Muscle of back (tissue), 11 donors: ENCODE measurements around the gene SLIT2. TPM values are rescaled to one million over a fixed set of nuclear protein-coding genes. Genes with fewer than 3 reads are reported as not detected.
A peak's percentile ranks its signal among the peaks of the same experiment; 100 is the strongest.

Experiments used
- DNase-seq, 3 donors: peaks; one replicate each; pipeline versions ENCODE4 v3.0.0 to v3.0.0-alpha.2; 2013
- polyA plus RNA-seq, 10 donors: library from polyadenylated mRNA; unstranded; fragments of 120-200 nt; gene quantifications; one replicate each; pipeline ENCODE4 v1.2.1, GENCODE V29; 2013; ENCODE audit not compliant: insufficient read length in 10 of 10

Gene SLIT2
- polyA plus RNA-seq, 10 donors = 10.7 to 42.0 (median 18.1) TPM

GRCh38 chr4:20260821-20261220, 9.1 kb downstream of the SLIT2 start:
- no peak for DNase-seq

DNA sequence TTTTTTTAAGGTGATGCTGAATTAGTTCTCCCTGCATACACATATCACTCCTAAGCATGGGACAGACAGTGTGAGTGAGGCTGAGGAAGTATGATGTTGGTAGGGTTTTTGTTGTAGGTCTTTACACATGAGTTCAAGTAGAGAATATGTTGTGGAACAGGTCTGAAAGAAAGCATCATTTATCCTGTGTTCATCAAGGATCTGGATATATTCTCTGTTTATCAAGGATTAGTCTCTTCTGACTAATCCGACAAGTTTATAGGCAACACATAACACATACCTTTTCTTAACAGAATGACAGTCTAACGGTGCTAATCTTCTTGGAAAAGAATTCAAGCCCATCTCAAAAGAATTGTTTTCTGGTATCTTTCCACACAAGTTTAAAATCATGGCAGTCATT, 10.5 kb downstream of the SLIT2 start:
- DNase-seq = no peak

DNA sequence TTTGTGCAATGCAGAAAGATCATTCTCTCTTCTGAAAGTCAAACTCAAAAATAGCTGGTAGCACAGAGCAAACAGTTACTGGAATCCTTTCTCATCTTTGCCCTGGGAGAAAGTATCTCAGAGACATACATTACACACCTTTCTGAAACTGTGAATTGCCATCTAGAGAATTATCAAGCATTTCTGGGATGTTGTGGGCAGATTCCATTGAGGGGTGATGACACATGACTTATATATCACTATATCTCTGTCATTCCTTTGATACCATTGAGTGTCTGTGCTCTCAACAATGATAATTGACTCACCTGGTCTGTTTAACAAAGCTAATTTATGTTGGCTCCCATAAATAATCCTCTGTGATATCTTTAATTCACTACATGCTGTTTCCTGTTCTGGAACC, 13.0 kb downstream of the SLIT2 start:
- DNase-seq = no peak

DNA sequence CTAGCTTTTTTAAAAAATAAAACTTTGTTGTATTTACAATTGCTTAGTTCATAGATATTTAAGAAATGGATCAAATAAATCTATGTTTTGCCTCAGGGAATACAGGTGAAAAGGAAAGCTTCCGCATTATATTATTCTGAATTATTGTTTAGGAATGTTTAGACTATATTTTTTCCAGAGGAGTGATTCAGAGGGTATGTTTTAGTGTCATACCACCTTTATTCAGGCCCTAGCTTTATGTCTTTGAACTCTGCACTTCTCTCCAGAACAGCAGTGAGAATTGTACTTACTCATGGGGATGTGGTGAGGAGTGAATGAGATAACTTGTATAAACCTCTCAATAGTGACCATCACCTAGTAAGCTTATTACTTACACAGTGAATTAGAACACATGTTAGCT, 14.0 kb downstream of the SLIT2 start:
- no peak for DNase-seq

GRCh38 chr4:20266215-20267082, 14.7 kb downstream of the SLIT2 start:
- DNase-seq = peak in 1 of 3 donors; percentile 35

- DNase-seq = no peak
Observed at GRCh38 chr4:20268028-20268427, 16.3 kb downstream of the SLIT2 start.

- DNase-seq = peak in 1 of 3 donors; percentile 45
Observed at GRCh38 chr4:20269320-20269719, 17.6 kb downstream of the SLIT2 start.

DNA sequence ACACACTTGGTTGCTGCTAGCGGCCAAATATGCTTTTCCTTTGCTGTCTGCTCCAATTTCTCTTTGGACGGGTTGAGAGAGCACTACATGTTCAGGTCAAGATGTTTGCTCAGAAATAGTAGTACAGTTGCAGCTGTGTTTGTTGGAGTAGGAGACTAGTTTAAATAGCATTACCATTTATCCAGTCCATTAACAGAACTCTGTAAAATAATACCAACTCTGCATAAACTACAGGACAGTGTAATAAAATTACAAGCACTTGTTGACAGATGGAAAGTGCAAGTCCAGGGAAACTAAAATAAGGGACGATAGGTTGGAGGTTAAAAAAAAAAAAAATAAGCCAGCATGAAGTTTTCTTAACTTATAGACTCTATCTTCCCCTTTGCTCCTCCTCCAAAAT, 20.2 kb downstream of the SLIT2 start:
- peak in 1 of 3 donors; percentile 61 for DNase-seq

GRCh38 chr4:20272411-20272872, 20.7 kb downstream of the SLIT2 start:
- no peak for DNase-seq

- DNase-seq = no peak
Observed at GRCh38 chr4:20273793-20274192, 22.1 kb downstream of the SLIT2 start.

GRCh38 chr4:20276848-20277247, 25.1 kb downstream of the SLIT2 start:
- DNase-seq = no peak

DNA sequence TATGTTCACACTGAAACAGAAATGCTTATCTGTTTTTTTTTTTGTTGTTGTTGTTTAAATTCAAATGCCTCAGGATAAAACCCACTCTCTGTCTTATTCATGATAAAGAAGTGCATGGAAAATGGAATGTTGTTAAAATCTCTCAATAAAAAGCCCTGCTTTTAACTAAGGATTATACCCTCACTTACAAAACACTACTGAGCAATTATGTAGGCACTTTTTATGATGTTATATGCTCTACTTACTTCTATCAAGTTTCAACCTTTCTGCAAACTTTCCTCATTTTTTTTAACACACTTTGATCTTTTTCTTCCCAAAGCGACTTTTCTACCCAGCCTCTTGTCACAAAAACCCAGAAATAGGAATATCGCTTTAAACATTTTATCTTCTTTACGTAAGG, 26.5 kb downstream of the SLIT2 start:
- DNase-seq = no peak

- no peak for DNase-seq
Observed at GRCh38 chr4:20279381-20279780, 27.7 kb downstream of the SLIT2 start.

DNA sequence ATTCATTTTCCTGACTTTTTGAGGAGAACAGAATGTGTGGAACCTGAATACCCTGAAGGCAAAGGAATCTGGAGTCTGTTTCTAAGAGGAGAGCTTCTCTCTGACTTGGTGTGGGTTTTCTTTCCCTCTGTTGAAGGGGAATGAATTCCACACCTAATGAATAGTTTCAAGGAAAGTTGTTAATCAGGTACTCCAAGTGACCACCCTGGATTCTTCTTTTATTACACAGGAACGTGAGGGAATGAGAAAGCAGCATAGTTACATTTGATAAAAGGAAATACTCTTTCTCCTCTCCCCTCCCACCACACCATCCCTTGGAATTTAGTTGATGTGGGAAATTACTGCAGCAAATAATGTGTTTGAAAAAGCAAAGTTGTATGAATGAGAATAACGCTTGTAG, 29.7 kb downstream of the SLIT2 start:
- DNase-seq = no peak

DNA sequence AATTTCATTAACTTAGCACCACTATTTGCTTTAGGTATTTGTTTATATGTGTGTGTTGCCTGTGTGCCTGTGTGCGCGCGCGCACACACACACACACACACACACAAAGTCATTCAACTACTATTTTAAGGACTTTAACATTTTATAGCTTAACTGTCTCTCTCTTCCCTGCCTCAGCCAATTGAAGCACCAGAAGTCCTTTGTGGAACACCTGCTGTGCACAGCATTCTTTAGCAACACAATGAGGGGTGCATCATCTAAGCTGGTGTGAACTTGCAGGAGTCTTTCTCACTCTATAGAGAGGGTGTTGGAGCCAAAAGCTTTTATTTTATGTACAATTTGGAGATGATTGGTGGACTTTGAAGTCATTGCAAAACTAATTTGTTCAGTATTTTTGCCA, 31.3 kb downstream of the SLIT2 start:
- no peak for DNase-seq

DNA sequence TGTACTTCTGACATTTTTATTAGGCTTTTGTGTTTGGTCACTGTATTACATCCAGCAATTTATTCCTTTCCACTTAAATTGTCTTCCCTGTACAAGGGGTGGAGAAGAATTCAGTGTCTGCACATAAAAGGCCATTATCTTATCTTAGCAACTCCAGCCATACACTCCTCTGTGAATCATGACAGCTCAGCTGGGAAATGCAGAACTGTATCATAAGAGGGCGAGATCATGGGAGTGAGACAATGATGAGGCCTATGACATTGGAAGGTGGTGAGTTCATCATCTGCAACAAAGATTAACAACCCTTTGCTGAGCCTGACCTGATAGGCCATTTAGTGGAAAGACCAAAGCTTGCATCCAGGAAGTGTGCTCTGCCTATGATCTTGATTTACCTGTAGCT, 33.3 kb downstream of the SLIT2 start:
- no peak for DNase-seq

DNA sequence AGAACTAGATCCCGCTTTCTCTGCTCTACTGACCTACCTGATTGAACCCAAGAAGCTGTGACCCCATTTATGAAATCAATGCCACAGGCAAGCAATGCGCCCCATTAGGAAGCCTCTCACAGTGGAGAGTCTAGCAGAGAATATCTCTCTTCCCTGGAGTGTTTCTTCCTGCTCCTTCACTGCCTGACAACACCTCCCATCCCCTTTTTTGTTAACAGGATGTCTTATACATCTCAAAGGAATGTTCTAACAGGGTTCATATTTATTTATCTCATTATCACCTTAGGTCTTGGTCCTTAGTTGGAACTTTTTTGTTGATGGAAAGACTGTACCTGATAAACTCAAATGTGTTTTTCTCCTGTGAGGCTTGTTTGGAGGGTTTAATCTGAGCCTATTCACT, 35.5 kb downstream of the SLIT2 start:
- DNase-seq = no peak

DNA sequence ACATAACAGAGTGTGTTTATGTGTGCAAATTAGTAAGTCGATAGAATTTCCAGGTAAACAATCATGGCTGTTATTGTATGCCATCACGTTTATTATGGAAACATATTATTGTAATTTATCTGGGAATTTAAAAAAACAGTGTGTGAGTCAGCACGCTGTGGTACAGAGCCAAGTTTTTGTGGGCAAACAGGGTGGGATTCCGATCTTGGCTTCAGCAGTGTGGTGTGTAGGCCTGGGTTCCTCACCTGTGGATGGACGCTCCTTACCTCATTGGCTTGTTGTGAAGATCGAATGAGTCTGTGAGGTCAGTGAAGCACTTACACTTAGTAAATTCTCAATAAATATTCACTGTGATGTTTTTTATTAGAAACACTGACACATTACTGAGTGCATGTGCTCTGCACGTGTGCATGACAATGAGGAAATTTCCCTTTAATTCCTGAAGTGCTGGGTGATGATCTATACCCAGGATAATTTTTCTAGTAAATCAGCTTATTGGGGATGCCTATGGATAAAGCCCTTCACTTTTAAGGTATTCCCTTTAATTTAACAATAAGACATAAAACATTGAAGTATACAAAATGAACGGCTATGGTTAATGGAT, 36.4 kb downstream of the SLIT2 start:
- no peak for DNase-seq

DNA sequence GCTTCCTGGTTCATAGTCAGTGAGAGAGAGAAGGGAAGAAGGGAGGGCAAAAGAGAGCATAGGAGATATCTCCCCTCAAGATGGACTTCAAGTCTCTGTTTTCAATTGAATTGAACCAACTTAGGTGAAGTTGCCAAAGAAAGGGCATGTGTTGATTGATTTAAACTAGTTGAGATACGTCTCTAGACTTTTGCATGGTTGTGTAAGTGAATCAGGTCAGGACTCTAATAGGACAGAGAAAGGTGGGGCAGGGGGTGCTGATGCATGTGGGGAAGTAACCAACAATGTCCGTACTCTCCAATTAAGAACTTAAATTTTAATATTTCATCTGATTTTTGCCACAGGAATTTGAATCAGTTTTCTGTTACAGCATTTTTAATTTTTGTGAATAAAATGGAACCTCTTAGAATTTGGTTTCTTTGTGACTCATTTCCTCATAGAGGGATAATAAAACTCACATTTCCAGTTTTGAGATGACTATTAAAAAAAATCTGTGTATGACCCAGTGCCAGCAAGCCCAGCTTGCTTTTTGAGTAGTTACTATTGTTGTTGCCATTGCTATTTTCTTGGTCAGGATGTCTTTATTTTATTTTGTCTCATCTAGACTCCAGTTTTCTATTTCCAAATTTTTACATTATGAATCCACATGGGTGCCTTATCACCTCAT, 37.3 kb downstream of the SLIT2 start:
- DNase-seq = no peak

- DNase-seq = no peak
Observed at GRCh38 chr4:20289782-20290181, 38.1 kb downstream of the SLIT2 start.

- DNase-seq = no peak
Observed at GRCh38 chr4:20292739-20293138, 41.0 kb downstream of the SLIT2 start.

DNA sequence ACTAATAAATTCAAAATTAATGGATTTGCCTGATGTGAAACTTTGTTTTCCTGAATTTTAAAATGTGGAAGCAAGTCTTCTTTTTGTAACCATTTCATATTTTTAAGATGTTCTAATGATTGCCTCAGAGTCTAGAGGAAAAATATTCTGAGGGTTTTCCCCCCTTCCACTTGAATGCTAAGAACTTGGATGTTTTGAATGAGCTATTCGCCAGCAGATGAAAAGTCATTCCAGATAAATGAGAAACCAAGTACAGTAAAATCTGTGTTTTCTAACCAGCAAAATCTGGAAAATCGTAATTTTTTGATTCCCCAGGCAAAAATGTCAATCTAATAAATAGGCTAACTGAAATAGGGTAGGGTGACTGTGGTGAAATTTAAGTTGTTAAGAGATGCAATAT, 45.6 kb downstream of the SLIT2 start:
- DNase-seq = peak; percentile 54 to 82 (median 65)

DNA sequence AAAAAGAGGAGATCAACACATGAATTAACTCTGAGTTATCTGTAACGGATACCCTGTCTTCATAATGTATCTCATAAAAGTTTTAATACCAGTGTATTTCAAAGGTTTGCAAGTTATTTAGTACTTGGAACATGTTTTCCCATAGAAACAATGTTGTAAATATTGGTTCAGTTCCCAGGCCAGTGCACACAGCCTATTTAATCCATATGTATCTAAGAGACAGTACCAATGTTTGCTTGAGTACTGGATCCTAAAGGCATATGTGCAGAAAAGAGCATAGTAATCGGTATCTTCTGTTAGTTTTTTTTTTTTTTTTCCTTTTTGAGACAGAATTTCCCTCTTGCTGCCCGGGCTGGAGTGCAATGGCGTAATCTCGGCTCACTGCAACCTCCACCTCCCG, 46.1 kb downstream of the SLIT2 start:
- peak; percentile 40 to 90 (median 70) for DNase-seq
